ENCODE results near the gene ITPR3.

Gene ITPR3

DNA sequence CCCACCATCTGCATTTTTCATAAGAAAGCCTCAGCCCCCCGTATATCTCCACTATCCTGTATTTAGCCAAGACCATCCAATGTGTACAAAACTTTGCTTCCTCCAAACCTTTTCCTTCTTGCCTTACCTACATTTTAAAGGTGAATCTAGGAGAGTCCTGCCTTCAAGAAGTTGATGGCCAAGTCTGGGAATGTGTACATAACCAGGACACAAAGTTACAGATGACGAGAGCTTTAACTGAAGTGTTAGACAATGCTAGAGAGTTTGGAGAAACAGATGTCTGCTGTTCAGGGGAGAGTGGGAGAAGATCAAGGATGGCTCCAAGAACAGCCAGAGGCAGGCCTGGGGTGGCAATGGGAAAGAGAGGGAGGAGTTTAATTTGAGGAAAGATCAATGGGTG is 92.7 kb downstream of the ITPR3 start:
- no peak for TF ChIP-seq CTCF (IDR thresholded peaks at IDR 0.05; ENCODE audit: insufficient read depth, low read depth, low read length, missing control alignments)
- DNase-seq (ENCODE audit: low read depth): no peak

DNA sequence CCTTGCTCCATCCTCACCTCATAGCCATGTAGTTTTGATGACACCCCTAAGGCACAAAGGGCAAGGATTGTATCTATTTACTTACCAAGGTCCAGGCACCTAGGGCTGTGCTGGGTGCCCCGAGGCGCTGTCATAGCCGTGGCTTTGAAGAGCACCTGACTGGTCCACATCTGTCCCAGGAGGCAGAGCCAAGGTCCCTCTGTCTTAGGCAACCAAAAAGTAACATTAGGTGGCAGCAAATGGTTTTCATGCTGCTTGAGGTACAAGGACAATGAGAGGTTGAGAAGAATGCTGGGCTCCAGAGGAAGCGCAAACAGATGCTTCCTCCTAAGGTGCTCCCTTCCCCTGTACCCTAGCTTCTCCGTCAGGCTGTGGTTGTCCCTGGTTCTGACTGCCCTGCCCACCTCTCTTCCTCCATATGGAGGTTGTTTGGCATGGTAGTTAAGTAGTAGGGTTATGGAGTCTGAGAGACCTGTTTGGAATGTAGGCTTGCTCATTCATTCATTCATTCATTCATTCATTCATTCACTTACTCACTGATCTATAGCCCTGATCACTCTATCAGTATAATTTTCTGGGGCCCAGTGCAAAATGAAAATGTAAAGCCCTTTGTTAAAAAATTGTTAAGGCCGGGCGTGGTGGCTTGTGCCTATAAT is 93.4 kb downstream of the ITPR3 start:
- DNase-seq (ENCODE audit: low read depth): no peak
- no peak for TF ChIP-seq CTCF (IDR thresholded peaks at IDR 0.05; ENCODE audit: insufficient read depth, low read depth, low read length, missing control alignments)
- no peak overlapping the region for H3K4me3 ChIP-seq (ENCODE audit: low read length)

More for the DNA sequence above, 92.7 kb downstream of the ITPR3 start:
- H3K4me3 ChIP-seq (ENCODE audit: low read length): no peak overlapping the region

DNA sequence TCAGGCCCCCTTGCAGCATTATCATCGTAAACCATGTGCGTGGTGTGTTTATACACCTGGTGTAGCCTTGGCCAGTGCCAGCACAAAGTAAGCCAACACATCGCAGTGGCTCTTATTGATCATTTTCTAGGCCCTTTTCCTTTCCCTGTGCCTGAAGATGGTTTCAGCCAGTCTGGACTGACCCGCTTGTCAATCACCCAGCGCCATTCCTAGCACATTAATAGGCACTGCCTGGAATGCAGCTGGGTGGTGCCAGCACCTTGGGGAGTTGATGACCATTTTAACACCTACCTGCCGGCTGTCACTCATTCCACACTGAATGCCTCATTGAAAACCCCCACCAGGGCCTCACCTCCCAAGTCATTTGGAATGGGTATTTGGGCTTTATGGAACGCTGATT is 95.3 kb downstream of the ITPR3 start:
- peak; percentile 70 for DNase-seq (ENCODE audit: low read depth)
- no peak for TF ChIP-seq CTCF (IDR thresholded peaks at IDR 0.05; ENCODE audit: insufficient read depth, low read depth, low read length, missing control alignments)
- H3K4me3 ChIP-seq (ENCODE audit: low read length): no peak overlapping the region

GRCh38 chr6:33716890-33717632 is 95.9 kb downstream of the ITPR3 start:
- DNase-seq (ENCODE audit: low read depth): peak; percentile 71
- TF ChIP-seq CTCF (IDR thresholded peaks at IDR 0.05; ENCODE audit: insufficient read depth, low read depth, low read length, missing control alignments): no peak
- H3K4me3 ChIP-seq (ENCODE audit: low read length): no peak overlapping the region

- DNase-seq (ENCODE audit: low read depth): no peak
- no peak for TF ChIP-seq CTCF (IDR thresholded peaks at IDR 0.05; ENCODE audit: insufficient read depth, low read depth, low read length, missing control alignments)
- no peak overlapping the region for H3K4me3 ChIP-seq (ENCODE audit: low read length)
Measured at GRCh38 chr6:33717934-33718455, 96.9 kb downstream of the ITPR3 start.

GRCh38 chr6:33718713-33719112 is 97.6 kb downstream of the ITPR3 start:
- DNase-seq (ENCODE audit: low read depth): peak; percentile 53
- H3K4me3 ChIP-seq (ENCODE audit: low read length): no peak overlapping the region
- no peak for TF ChIP-seq CTCF (IDR thresholded peaks at IDR 0.05; ENCODE audit: insufficient read depth, low read depth, low read length, missing control alignments)
